Breast epithelium (tissue), 4 donors: ENCODE data around the gene TMEFF1. TPM values are rescaled to one million over a fixed set of nuclear protein-coding genes. Genes with fewer than 3 reads are reported as not detected.
"Not testable (repeated sequence)": the region's sequence is repeated elsewhere in the genome, so short reads cannot be mapped to it uniquely, and the experiment has no call there.

Experiments used
- DNase-seq, 2 donors: peaks; one replicate each; pipeline ENCODE4 v3.0.0-alpha.2; 2019; ENCODE audit warnings: low spot score in 2 of 2
- H3K27ac ChIP-seq, 2 donors: fragments of 200-600 bp; sonication (generic) in 1 of 2; one replicate each; pipeline ENCODE4 v1.5.1; 2016 to 2019; ENCODE audit warnings: mild to moderate bottlenecking in 1 of 2
- H3K27me3 ChIP-seq, 2 donors: fragments of 200-600 bp; sonication (generic) in 1 of 2; one replicate each; pipeline versions ENCODE4 v1.5.1 to v1.6.0; 2017 to 2019; ENCODE audit warnings: control low read depth in 1 of 2, mild to moderate bottlenecking in 1 of 2
- H3K36me3 ChIP-seq: fragments of 200-600 bp; one replicate; pipeline ENCODE4 v1.5.1; 2019
- H3K4me1 ChIP-seq, 2 donors: fragments of 200-600 bp; sonication (generic); one replicate each; pipeline ENCODE4 v1.5.1; 2016 to 2019; ENCODE audit warnings: control low read depth in 1 of 2
- H3K4me3 ChIP-seq, 3 donors: fragments of 200-600 bp; sonication (generic); 1 replicate in 2 of 3; 2 replicates in 1 of 3; pipeline ENCODE4 v1.5.1; 2016 to 2019; ENCODE audit warnings: mild to moderate bottlenecking in 3 of 3, moderate library complexity in 2 of 3
- H3K9me3 ChIP-seq, 2 donors: fragments of 200-600 bp; sonication (generic) in 1 of 2; one replicate each; pipeline ENCODE4 v1.5.1; 2016 to 2019; ENCODE audit warnings: control low read depth in 1 of 2
- POLR2A ChIP-seq: fragments of 450-650 bp; IDR thresholded peaks from one replicate; pipeline ENCODE4 v1.6.1; 2016; ENCODE audit warnings: antibody characterized with exemption, mild to moderate bottlenecking, moderate library complexity
- POLR2AphosphoS5 ChIP-seq, 3 donors: sonication (generic); formaldehyde crosslinking; IDR thresholded peaks; one replicate each; pipeline ENCODE4 v1.6.1; 2017; ENCODE audit warnings: antibody characterized with exemption in 3 of 3
- intact Hi-C: fragments of 100-400 bp; cut with DNase I; formaldehyde crosslinking; loops from one replicate; pipeline ENCODE4 v1.15.1; 2023; ENCODE audit warnings: low total_unique reads
- total RNA-seq, 3 donors: library from RNA; depleted of rRNA; stranded (reverse); fragments of >200 nt; gene quantifications; one replicate each; pipeline ENCODE4 v1.1.0, GENCODE V29; 2016
- TF ChIP-seq, protein P1 (sequence below), 3 donors: fragments of 450-650 bp; IDR thresholded peaks; one replicate each; pipeline ENCODE4 v1.5.1; 2016 to 2017; ENCODE audit warnings: antibody characterized with exemption in 3 of 3, mild to moderate bottlenecking in 3 of 3, moderate library complexity in 3 of 3

Gene TMEFF1
- total RNA-seq, 3 donors from 2014 or later: 0.29 to 0.66 (median 0.32) TPM

DNA sequence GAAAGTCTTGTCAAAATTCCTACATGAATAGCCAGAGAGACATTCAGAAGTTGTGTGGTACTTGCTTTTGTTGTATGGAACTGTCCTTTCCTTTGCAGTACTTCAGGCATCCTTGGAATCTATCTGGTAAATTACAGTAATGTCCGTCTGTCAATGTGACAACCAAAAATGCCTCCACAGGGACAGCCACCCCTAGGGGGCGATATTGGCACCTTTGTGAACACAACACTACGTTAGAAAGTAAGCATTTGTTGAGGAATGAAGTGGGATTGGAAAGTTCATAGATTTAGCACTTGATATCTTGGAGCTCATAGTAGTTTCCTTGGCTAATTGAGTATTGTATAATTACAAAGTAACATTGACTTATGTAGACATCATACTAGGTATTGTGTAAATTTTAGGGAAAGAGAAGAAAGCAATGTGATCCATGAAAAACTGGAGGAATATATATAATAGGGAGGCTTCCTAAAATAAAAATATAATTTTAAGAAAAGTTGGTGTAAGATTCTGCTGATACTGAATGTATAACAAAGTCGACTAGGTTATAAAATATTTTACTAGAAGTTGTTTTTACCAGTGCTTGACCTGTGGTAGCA, 32.7 kb downstream of the TMEFF1 start:
- Histone ChIP-seq H3K4me1 (no peaks in the 10 kb centered on the region), H3K27ac (no peak overlapping the region), H3K9me3 (no peaks in the 10 kb centered on the region), H3K4me3 (no peak overlapping the region), H3K36me3 (no peaks in the 10 kb centered on the region), H3K27me3 (no peaks in the 10 kb centered on the region)
- intact Hi-C loops: no loop called here
- no peak for DNase-seq
- TF ChIP-seq POLR2AphosphoS5 (IDR thresholded peaks at IDR 0.05) (no peak), POLR2A (no peak)
- TF ChIP-seq, protein P1, sequence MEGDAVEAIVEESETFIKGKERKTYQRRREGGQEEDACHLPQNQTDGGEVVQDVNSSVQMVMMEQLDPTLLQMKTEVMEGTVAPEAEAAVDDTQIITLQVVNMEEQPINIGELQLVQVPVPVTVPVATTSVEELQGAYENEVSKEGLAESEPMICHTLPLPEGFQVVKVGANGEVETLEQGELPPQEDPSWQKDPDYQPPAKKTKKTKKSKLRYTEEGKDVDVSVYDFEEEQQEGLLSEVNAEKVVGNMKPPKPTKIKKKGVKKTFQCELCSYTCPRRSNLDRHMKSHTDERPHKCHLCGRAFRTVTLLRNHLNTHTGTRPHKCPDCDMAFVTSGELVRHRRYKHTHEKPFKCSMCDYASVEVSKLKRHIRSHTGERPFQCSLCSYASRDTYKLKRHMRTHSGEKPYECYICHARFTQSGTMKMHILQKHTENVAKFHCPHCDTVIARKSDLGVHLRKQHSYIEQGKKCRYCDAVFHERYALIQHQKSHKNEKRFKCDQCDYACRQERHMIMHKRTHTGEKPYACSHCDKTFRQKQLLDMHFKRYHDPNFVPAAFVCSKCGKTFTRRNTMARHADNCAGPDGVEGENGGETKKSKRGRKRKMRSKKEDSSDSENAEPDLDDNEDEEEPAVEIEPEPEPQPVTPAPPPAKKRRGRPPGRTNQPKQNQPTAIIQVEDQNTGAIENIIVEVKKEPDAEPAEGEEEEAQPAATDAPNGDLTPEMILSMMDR (IDR thresholded peaks at IDR 0.05): peak in 1 of 3 donors; percentile 31

DNA sequence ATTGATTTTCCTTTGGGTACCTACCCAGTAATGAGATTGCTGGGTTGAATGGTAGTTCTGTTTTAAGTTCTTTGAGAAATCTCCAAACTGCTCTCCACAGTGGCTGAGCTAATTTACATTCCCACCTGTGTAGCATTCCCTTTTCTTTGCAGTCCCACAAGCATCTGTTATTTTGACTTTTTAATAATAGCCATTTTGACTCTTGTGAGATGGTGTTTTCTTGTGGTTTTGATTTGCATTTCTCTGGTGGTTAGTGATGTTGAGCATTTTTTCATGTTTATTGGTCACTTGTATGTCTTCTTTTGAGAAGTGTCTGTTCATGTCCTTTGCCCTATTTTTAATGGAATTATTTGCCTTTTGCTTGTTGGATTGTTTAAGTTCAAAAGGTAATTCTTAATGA, 34.4 kb downstream of the TMEFF1 start:
- H3K27me3 ChIP-seq, H3K4me1 ChIP-seq, H3K9me3 ChIP-seq, H3K36me3 ChIP-seq, H3K4me3 ChIP-seq, H3K27ac ChIP-seq, intact Hi-C loops, DNase-seq: not testable (repeated sequence)

DNA sequence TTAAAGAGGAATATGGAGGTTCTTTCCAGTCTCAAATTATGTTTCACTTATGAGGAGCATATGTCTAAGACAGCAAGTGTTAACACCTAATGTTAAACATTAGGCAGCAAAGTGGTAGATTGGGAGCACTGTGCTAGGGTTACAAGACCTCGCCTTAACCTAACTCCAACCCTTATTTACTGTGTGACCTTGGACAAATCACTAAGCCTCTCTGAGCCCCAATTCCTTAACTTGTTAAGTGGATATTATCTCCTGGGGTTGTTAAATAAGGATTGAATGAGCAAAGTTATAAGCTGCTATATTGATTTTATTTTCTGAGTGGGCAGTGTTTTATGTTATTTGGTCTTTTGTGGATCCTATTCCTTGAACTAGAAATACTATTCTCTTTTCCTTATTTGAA, 38.3 kb downstream of the TMEFF1 start:
- no peak overlapping the region for H3K4me3 ChIP-seq
- no peaks in the 10 kb centered on the region for H3K4me1 ChIP-seq
- H3K9me3 ChIP-seq: no peaks in the 10 kb centered on the region
- H3K27me3 ChIP-seq: no peaks in the 10 kb centered on the region
- intact Hi-C loops: no loop called here
- no peak overlapping the region for H3K27ac ChIP-seq
- no peak for DNase-seq
- H3K36me3 ChIP-seq: no peaks in the 10 kb centered on the region
- no peak for TF ChIP-seq POLR2AphosphoS5 (IDR thresholded peaks at IDR 0.05)
- TF ChIP-seq, protein P1 (IDR thresholded peaks at IDR 0.05): no peak
- no peak for TF ChIP-seq POLR2A

DNA sequence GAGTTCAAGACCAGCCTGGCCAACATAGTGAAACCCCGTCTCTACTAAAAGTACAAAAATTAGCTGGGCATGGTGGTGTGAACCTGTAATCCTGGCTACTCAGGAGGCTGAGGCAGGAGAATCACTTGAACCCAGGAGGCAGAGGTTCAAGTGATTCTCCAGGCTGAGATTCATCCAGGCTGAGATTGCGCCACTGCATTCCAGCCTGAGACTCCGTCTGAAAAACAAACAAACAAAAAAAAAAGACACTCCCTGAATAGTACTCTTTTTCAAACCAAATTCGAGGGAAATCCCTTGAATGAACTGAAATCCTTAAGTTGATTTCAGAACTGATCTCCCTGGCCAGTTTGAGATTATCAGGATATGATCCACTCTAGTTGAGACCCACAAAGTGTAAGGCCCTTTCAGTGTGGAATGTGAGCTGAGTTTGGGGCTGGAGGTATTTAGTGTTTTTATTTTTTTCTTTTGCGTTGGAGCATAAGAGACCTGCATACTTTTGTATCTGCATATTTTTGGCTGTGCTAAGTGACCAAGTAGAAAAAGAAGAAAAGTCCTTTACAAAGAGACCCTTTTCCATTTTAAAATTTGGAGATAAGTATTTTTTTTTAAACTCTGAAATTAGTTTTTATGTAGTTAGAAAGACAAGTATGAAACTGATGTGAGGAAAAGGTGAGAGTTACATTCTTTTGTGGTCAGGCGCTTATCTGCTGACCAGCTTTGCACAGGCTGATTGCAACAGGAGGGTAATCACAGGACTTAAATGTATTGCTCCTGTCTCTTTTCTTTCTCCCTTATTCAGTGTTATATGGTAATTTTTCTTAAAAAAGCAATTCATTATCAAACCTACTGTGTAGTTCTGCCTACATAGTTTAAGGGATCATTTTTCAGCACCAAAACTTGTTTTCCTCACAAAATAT, 42.9 kb downstream of the TMEFF1 start:
- TF ChIP-seq, protein P1 (IDR thresholded peaks at IDR 0.05): no peak
- intact Hi-C loops: no loop called here
- no peaks in the 10 kb centered on the region for H3K36me3 ChIP-seq
- no peaks in the 10 kb centered on the region for H3K4me1 ChIP-seq
- H3K9me3 ChIP-seq: no peaks in the 10 kb centered on the region
- H3K27ac ChIP-seq: no peak overlapping the region
- DNase-seq: no peak
- no peaks in the 10 kb centered on the region for H3K27me3 ChIP-seq
- H3K4me3 ChIP-seq: no peak overlapping the region

DNA sequence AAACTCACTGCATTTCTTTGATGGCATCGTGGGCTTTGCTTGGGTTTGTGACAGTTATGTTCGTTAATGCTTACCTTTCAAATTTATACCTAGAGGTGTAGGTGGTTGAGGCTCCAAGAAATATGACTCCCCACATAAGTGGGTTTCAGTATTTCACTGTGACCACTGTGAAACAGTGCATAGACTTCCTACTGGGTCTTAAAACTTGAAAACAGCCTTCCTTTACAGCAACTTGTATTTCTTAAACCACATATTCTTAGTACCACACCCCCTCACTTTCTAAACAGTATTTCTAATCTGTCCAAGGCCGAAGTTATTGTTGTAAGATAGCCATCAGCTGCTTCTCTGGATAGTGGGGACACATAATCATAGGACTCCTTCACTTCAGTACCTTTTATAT, 48.3 kb downstream of the TMEFF1 start:
- Histone ChIP-seq H3K4me1 (no peaks in the 10 kb centered on the region), H3K36me3 (no peaks in the 10 kb centered on the region), H3K27me3 (no peaks in the 10 kb centered on the region), H3K9me3 (no peaks in the 10 kb centered on the region), H3K27ac (no peak overlapping the region), H3K4me3 (no peak overlapping the region)
- intact Hi-C loops: no loop called here
- TF ChIP-seq, protein P1 (IDR thresholded peaks at IDR 0.05): no peak
- TF ChIP-seq POLR2AphosphoS5 (IDR thresholded peaks at IDR 0.05) (no peak), POLR2A (no peak)
- DNase-seq: no peak
